ENCODE measurements around the gene INPP1.

The INPP1 gene

GRCh38 chr2:190302052-190302451, 41.3 kb upstream of the INPP1 start:
- no peak for ATAC-seq
- no peak for TF ChIP-seq TOX (CRISPR knock-in tag; IDR thresholded peaks at IDR 0.05; ENCODE audit: borderline replicate concordance)
- no peak for TF ChIP-seq CREB5 (CRISPR knock-in tag; IDR thresholded peaks at IDR 0.05; ENCODE audit: low read depth)
- TF ChIP-seq ESRRG (CRISPR knock-in tag; IDR thresholded peaks at IDR 0.05) = no peak
- no peak for TF ChIP-seq OSR1 (CRISPR knock-in tag; IDR thresholded peaks at IDR 0.05)
- no peak for TF ChIP-seq CSDC2 (CRISPR knock-in tag; IDR thresholded peaks at IDR 0.05)

GRCh38 chr2:190303647-190304046, 39.7 kb upstream of the INPP1 start:
- 0 out of 2 replicates have a peak, but pooled peaks have one; percentile 11 for TF ChIP-seq CREB5 (CRISPR knock-in tag; IDR thresholded peaks at IDR 0.05; ENCODE audit: low read depth)
- peak; percentile 67 for TF ChIP-seq ISL1 (CRISPR knock-in tag; IDR thresholded peaks at IDR 0.05)
- TF ChIP-seq ZFP3 (CRISPR knock-in tag; IDR thresholded peaks at IDR 0.05) = no peak
- ATAC-seq = no peak

- no peak for ATAC-seq
Observed at GRCh38 chr2:190304404-190304803, 39.0 kb upstream of the INPP1 start.

GRCh38 chr2:190308031-190308430, 35.4 kb upstream of the INPP1 start:
- no peak for ATAC-seq
- TF ChIP-seq ZFP30 (CRISPR knock-in tag; IDR thresholded peaks at IDR 0.05) = no peak
- no peak for TF ChIP-seq TOX (CRISPR knock-in tag; IDR thresholded peaks at IDR 0.05; ENCODE audit: borderline replicate concordance)
- no peak for TF ChIP-seq RARB (CRISPR knock-in tag; IDR thresholded peaks at IDR 0.05)
- TF ChIP-seq GLIS3 (CRISPR knock-in tag; IDR thresholded peaks at IDR 0.05) = no peak
- no peak for TF ChIP-seq ZC3H10 (CRISPR knock-in tag; IDR thresholded peaks at IDR 0.05)

More at GRCh38 chr2:190304404-190304803, 39.0 kb upstream of the INPP1 start:
- TF ChIP-seq CSDC2 (CRISPR knock-in tag; IDR thresholded peaks at IDR 0.05) (no peak), TCF4 (CRISPR knock-in tag; IDR thresholded peaks at IDR 0.05; ENCODE audit: borderline replicate concordance) (no peak), PATZ1 (CRISPR knock-in tag; IDR thresholded peaks at IDR 0.05; ENCODE audit: borderline replicate concordance) (no peak), CREB5 (CRISPR knock-in tag; IDR thresholded peaks at IDR 0.05; ENCODE audit: low read depth) (no peak), PPARA (CRISPR knock-in tag; IDR thresholded peaks at IDR 0.05; ENCODE audit: borderline replicate concordance) (no peak), POU6F1 (CRISPR knock-in tag; IDR thresholded peaks at IDR 0.05; ENCODE audit: borderline replicate concordance, low read depth) (no peak), ZC3H10 (CRISPR knock-in tag; IDR thresholded peaks at IDR 0.05) (no peak), ZFP3 (CRISPR knock-in tag; IDR thresholded peaks at IDR 0.05) (no peak), ZFP30 (CRISPR knock-in tag; IDR thresholded peaks at IDR 0.05) (no peak), OSR1 (CRISPR knock-in tag; IDR thresholded peaks at IDR 0.05) (no peak), GLIS3 (CRISPR knock-in tag; IDR thresholded peaks at IDR 0.05) (no peak), ISL1 (CRISPR knock-in tag; IDR thresholded peaks at IDR 0.05) (no peak)

- no peak for ATAC-seq
- TF ChIP-seq SNAI2 (CRISPR knock-in tag; IDR thresholded peaks at IDR 0.05) (no peak), OSR1 (CRISPR knock-in tag; IDR thresholded peaks at IDR 0.05) (no peak), CSRNP3 (CRISPR knock-in tag; IDR thresholded peaks at IDR 0.05) (no peak), TSHZ2 (CRISPR knock-in tag; IDR thresholded peaks at IDR 0.05) (no peak), ZFP30 (CRISPR knock-in tag; IDR thresholded peaks at IDR 0.05) (no peak), ZNF565 (CRISPR knock-in tag; conservative IDR thresholded peaks at IDR 0.05; ENCODE audit: low read depth) (no peak)
Observed at GRCh38 chr2:190311893-190312634, 31.3 kb upstream of the INPP1 start.
